Psoas muscle (tissue), 8 donors: ENCODE measurements around the gene BICDL2. TPM values are rescaled to one million over a fixed set of nuclear protein-coding genes. Genes with fewer than 3 reads are reported as not detected.

Source experiments
- ATAC-seq, 4 donors: fragments of 200-7000 bp; cut with Tn5 transposase; one replicate each; pipeline ENCODE4 v1.9.1; 2020; ENCODE audit warnings: moderate library complexity in 3 of 4, mild to moderate bottlenecking in 2 of 4
- DNase-seq, 2 donors: peaks; one replicate each; pipeline ENCODE4 v3.0.0-alpha.2; 2020
- H3K27ac ChIP-seq: fragments of 200-600 bp; one replicate; pipeline ENCODE4 v1.8.0; 2022
- H3K27me3 ChIP-seq, 3 donors: fragments of 200-600 bp in 1 of 3; one replicate each; pipeline versions ENCODE4 v1.6.1 to v1.8.0; 2013 to 2022; ENCODE audit warnings: low read length in 2 of 3, mild to moderate bottlenecking in 2 of 3, moderate library complexity in 1 of 3; ENCODE audit not compliant: insufficient read depth in 3 of 3
- H3K36me3 ChIP-seq, 2 donors: fragments of 200-600 bp in 1 of 2; one replicate each; pipeline versions ENCODE4 v1.6.1 to v1.8.0; 2013 to 2022; ENCODE audit warnings: low read depth in 1 of 2, mild to moderate bottlenecking in 1 of 2, moderate library complexity in 1 of 2; ENCODE audit not compliant: insufficient read depth in 1 of 2
- H3K4me1 ChIP-seq: fragments of 200-600 bp; one replicate; pipeline ENCODE4 v1.8.0; 2022
- H3K4me3 ChIP-seq: fragments of 200-600 bp; one replicate; pipeline ENCODE4 v1.8.0; 2022; ENCODE audit warnings: mild to moderate bottlenecking
- H3K9me3 ChIP-seq: fragments of 200-600 bp; one replicate; pipeline ENCODE4 v1.8.0; 2022
- WGBS, 3 donors: extraction: QIAGEN DNeasy Blood & Tissue Kit; methylation state at CpG; one replicate each; pipeline versions ENCODE4 v1.1.6 to v1.1.7; 2013; 5-methylcytosine and 5-hydroxymethylcytosine counted together
- intact Hi-C, 2 donors: fragments of 100-400 bp; cut with DNase I; formaldehyde crosslinking; loops; one replicate each; pipeline versions ENCODE4 v1.11.0 to v1.14.2; 2022
- polyA plus RNA-seq, 3 donors: library from polyadenylated mRNA; stranded (reverse); fragments of 200-250 nt; gene quantifications; one replicate each; pipeline ENCODE4 v1.2.3, GENCODE V29; 2013
- total RNA-seq, 4 donors: library from RNA; stranded (reverse); fragmentation: NEBNext Ultra II Directional in 2 of 4; extraction: Animal tissue kit (Norgen Biotek cat#: 25700) in 2 of 4; gene quantifications; one replicate each; pipeline versions ENCODE4 v1.2.1 to v1.2.4, GENCODE V29; 2021 to 2023
- TF ChIP-seq, protein P1 (sequence below): fragments of 200-600 bp; IDR thresholded peaks from one replicate; pipeline ENCODE4 v1.8.0; 2022; ENCODE audit warnings: antibody characterized with exemption
- donor health status: healthy with polysubstance abuse.
- donor health status: DM: no; HTN: no; CAD: no; lungs with moderate emphysema.
- donor health status: Bipolar disorder and iron deficiency.
- donor health status: healthy.
- donor health status: DM: yes; HTN: yes; CAD: no.
- donor health status: DM: no; HTN: no; CAD: no.
- donor health status: DM: no; HTN: no; CAD: no.
- donor health status: DM: yes; HTN: yes; CAD: no.

Gene BICDL2
- total and polyA plus RNA-seq, 7 donors = 0.01 to 0.18 TPM; not detected in 5

DNA sequence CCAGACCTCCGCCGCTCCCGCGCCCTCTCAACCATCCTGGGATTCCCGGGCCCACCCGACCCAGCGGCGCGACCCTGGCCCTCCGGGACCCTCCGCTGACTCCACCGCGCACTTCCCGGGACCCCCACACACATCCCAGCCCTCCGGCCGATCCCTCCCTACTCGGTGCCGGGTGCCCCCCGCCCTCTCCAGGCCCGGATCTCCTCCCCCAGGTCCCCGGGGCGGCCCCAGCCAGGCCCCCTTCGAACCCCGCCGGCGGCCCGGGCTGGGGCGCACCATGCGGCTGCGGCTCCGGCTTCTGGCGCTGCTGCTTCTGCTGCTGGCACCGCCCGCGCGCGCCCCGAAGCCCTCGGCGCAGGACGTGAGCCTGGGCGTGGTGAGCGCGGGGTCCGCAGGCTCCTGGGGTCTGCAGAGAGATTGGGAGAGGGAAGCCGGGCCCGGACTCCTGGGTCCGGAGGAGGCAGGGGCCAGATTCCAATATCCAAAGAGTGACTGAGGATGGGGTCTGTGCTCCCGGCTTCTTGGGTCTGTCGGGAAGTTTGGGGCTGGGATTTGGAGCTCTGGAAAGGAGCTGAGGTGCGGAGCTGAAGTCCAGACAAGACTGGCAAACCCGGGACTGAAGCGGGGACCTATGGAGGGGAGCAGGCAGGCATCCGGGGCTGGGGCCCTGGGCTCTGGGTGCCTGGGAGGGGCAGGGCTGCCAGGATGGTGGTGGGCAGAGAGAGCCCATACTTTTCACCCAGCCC, 10.1 kb upstream of the BICDL2 start:
- WGBS, 3 donors = 2 to 3% (median 2%) methylated on average over 24 to 54 of the region's 54 CpGs
- Histone ChIP-seq H3K9me3 (no peaks in the 10 kb centered on the region), H3K4me3 (peak overlapping the region; percentile 66), H3K36me3 (no peaks in the 10 kb centered on the region), H3K27me3 (peaks cover 0 to 69% (median 34%) of the 10 kb centered on the region in 3 donors), H3K27ac (no peak overlapping the region), H3K4me1 (peaks cover 11% of the 10 kb centered on the region)
- DNase-seq (no peak), ATAC-seq (peak in 2 of 4 donors; percentile 4 to 10)
- intact Hi-C loops = no loop called here
- TF ChIP-seq, protein P1, sequence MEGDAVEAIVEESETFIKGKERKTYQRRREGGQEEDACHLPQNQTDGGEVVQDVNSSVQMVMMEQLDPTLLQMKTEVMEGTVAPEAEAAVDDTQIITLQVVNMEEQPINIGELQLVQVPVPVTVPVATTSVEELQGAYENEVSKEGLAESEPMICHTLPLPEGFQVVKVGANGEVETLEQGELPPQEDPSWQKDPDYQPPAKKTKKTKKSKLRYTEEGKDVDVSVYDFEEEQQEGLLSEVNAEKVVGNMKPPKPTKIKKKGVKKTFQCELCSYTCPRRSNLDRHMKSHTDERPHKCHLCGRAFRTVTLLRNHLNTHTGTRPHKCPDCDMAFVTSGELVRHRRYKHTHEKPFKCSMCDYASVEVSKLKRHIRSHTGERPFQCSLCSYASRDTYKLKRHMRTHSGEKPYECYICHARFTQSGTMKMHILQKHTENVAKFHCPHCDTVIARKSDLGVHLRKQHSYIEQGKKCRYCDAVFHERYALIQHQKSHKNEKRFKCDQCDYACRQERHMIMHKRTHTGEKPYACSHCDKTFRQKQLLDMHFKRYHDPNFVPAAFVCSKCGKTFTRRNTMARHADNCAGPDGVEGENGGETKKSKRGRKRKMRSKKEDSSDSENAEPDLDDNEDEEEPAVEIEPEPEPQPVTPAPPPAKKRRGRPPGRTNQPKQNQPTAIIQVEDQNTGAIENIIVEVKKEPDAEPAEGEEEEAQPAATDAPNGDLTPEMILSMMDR = no peak

DNA sequence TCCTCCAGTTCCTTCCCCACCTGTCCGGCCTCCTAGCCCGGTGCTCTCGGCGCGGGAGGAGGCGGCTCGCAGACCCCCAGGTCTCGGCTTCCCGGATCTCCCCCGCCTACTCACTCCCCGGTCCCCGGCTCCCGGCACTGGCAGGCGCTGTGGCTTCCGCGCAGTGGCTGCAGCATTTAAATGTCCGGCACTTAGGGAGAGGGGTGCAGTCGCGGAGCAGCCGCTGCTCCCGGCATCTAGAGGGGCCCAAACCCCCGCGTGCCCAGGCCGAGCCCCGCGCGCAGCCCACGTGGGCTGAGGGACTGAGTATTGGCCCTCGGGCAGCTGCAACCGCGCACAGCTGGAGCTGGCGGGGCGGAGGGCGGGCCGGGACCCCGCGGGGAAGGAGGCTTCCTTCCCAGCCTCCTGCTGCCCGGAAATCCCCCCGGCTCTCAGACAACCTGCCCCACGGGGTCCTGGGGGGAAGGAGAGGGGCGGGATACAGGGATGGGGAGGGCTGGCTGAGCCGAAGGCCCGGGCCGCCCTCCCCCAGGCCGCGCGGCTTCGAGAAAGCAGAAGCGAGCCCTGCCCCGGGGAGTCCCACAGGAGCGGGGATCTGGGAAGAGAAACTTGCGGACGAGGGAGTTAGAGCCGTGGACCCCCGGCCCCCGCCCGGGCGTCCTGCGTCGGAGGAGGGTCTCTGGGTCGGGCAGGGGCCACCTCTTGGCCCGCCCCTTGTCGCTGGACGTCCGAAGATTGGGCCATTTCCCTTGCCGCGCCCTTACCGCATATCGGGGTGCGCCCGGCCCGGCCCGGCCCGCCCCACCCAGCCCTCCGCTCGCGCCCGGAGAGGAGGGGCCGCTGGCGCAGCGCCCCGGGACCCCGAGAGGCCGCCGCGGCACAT, 9.3 kb upstream of the BICDL2 start, which contains the start of gene MMP25:
TSS of gene MMP25 (plus strand) at position 804 of the 883 bp plus-strand sequence. CDS start 357 bp downstream, outside the sequence.
- Histone ChIP-seq H3K4me3 (peak within 1 kb of the TSS; percentile 66), H3K36me3 (no peaks in the 10 kb centered on the region), H3K9me3 (no peaks in the 10 kb centered on the region), H3K27ac (no peak within 1 kb of the TSS), H3K4me1 (peaks cover 11% of the 10 kb centered on the region), H3K27me3 (peaks cover 0 to 74% (median 34%) of the 10 kb centered on the region in 3 donors)
- WGBS, 3 donors = 1% methylated on average over 34 to 86 of the region's 86 CpGs
- TF ChIP-seq, protein P1 = no peak
- no peak for DNase-seq
- intact Hi-C loops = no loop called here
- peak; percentile 34 to 50 (median 37) for ATAC-seq

DNA sequence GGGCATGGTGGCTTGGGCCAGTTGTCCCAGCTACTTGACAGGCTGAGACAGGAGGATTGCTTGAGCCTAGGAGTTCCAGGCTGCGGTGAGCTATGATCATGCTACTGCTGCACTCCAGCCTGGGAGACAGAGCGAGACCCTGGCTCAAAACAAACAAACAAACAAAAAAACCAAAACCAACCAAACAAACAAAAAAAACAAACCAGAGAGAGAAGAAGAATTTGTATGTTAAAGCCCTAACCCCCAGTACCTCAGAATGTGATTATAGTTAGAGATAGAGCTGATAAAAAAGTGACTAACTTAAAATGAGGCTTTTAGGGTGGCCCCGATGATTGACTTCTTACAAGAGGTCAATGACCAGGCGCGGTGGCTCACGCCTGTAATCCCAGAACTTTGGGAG, 8.0 kb upstream of the BICDL2 start:
- intact Hi-C loops = no loop called here
- ATAC-seq (no peak), DNase-seq (no peak)
- H3K27me3 ChIP-seq = peaks cover 0 to 73% (median 36%) of the 10 kb centered on the region in 3 donors
- H3K9me3 ChIP-seq = no peaks in the 10 kb centered on the region
- H3K36me3 ChIP-seq = no peaks in the 10 kb centered on the region
- 84 to 92% (median 86%) methylated on average over 6 of the region's 6 CpGs for WGBS, 3 donors
- TF ChIP-seq, protein P1 = no peak
- no peak overlapping the region for H3K4me3 ChIP-seq
- H3K27ac ChIP-seq = no peak overlapping the region
- peaks cover 11% of the 10 kb centered on the region for H3K4me1 ChIP-seq

DNA sequence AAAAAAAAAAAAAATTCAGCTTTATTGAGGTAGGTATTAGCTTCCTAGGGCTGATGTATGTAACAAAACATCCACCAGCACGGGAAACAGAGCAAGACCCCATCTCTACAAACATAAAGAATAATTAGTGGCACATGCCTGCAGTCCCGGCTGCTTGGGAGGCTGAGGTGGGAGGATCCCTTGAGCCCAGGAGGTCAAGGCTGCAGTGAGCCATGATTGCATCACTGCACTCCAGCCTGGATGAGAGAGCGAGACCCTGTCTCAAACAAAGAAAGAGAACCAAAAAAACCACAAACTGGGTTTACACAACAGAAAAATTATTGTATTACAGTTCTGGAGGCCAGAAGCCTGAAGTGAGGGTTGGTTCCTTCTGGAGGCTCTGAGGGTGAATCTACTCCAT, 5.6 kb upstream of the BICDL2 start:
- TF ChIP-seq, protein P1 = no peak
- 84 to 93% (median 91%) methylated on average over 3 of the region's 3 CpGs for WGBS, 3 donors
- Histone ChIP-seq H3K4me3 (no peak overlapping the region), H3K27ac (no peak overlapping the region), H3K36me3 (no peaks in the 10 kb centered on the region), H3K27me3 (peaks cover 0 to 77% (median 43%) of the 10 kb centered on the region in 3 donors), H3K4me1 (peaks cover 11% of the 10 kb centered on the region), H3K9me3 (no peaks in the 10 kb centered on the region)
- no peak for ATAC-seq
- intact Hi-C loops = no loop called here
- DNase-seq = no peak
